ENCODE data around the gene KLHDC7B. TPM values are rescaled to one million over a fixed set of nuclear protein-coding genes. Genes with fewer than 3 reads are reported as not detected.
A peak's percentile ranks its signal among the peaks of the same experiment; 100 is the strongest.

KLHDC7B gene
- total and polyA plus RNA-seq, 2 of the 13 experiments (the other 11 are each of a cell fraction or from before 2014, with no cell fraction given), result 0.11 TPM; not detected in 1

DNA sequence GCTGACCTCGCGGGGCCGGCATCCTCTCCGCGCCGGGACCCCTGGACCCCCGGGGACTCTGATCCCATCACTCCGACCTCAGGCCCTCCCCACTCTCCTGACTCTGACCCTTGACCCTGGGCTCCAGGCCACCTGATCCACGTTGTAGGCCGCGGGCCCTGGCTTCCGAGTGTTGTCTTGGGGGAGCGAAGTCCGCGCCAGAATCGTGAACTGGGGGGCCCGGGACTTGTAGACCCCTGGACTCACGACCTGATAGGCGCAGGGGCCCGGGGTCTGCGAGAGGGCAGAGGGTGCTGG, 15.2 kb upstream of the KLHDC7B start (continued):
- TF ChIP-seq, protein P1, sequence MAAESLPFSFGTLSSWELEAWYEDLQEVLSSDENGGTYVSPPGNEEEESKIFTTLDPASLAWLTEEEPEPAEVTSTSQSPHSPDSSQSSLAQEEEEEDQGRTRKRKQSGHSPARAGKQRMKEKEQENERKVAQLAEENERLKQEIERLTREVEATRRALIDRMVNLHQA (CRISPR knock-in tag; IDR thresholded peaks at IDR 0.05), result no peak
- TF ChIP-seq RARA (CRISPR knock-in tag; IDR thresholded peaks at IDR 0.05) (0 out of 2 replicates have a peak, but pooled peaks have one; percentile 2), KDM5B (CRISPR knock-in tag; IDR thresholded peaks at IDR 0.05; ENCODE audit: borderline replicate concordance) (peak; percentile 61; the same call in 1 of the 2 replicates), ZNF629 (CRISPR knock-in tag; conservative IDR thresholded peaks at IDR 0.05) (no peak), CBX5 (CRISPR knock-in tag; IDR thresholded peaks at IDR 0.05; ENCODE audit: borderline replicate concordance) (no peak), ZNF10 (CRISPR knock-in tag; IDR thresholded peaks at IDR 0.05; ENCODE audit: borderline replicate concordance, low read depth) (no peak), NONO (IDR thresholded peaks at IDR 0.05) (no peak), NONO (CRISPR knock-in tag; conservative IDR thresholded peaks at IDR 0.05) (peak; percentile 98), ZNF260 (CRISPR knock-in tag; IDR thresholded peaks at IDR 0.05; ENCODE audit: borderline replicate concordance, low read depth) (no peak), RFX1 (IDR thresholded peaks at IDR 0.05) (no peak), ZNF441 (CRISPR knock-in tag; IDR thresholded peaks at IDR 0.05; ENCODE audit: borderline replicate concordance) (no peak; the same call in none of the 2 replicates)
- TF ChIP-seq, protein P2, sequence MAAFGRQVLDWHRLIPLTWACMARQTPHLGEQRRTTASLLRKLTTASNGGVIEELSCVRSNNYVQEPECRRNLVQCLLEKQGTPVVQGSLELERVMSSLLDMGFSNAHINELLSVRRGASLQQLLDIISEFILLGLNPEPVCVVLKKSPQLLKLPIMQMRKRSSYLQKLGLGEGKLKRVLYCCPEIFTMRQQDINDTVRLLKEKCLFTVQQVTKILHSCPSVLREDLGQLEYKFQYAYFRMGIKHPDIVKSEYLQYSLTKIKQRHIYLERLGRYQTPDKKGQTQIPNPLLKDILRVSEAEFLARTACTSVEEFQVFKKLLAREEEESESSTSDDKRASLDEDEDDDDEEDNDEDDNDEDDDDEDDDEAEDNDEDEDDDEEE (CRISPR knock-in tag; IDR thresholded peaks at IDR 0.05), result no peak
- TF ChIP-seq, protein P3, sequence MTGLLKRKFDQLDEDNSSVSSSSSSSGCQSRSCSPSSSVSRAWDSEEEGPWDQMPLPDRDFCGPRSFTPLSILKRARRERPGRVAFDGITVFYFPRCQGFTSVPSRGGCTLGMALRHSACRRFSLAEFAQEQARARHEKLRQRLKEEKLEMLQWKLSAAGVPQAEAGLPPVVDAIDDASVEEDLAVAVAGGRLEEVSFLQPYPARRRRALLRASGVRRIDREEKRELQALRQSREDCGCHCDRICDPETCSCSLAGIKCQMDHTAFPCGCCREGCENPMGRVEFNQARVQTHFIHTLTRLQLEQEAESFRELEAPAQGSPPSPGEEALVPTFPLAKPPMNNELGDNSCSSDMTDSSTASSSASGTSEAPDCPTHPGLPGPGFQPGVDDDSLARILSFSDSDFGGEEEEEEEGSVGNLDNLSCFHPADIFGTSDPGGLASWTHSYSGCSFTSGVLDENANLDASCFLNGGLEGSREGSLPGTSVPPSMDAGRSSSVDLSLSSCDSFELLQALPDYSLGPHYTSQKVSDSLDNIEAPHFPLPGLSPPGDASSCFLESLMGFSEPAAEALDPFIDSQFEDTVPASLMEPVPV (CRISPR knock-in tag; IDR thresholded peaks at IDR 0.05), result no peak; the same call in 1 of the 2 replicates
- TF ChIP-seq, protein P4, sequence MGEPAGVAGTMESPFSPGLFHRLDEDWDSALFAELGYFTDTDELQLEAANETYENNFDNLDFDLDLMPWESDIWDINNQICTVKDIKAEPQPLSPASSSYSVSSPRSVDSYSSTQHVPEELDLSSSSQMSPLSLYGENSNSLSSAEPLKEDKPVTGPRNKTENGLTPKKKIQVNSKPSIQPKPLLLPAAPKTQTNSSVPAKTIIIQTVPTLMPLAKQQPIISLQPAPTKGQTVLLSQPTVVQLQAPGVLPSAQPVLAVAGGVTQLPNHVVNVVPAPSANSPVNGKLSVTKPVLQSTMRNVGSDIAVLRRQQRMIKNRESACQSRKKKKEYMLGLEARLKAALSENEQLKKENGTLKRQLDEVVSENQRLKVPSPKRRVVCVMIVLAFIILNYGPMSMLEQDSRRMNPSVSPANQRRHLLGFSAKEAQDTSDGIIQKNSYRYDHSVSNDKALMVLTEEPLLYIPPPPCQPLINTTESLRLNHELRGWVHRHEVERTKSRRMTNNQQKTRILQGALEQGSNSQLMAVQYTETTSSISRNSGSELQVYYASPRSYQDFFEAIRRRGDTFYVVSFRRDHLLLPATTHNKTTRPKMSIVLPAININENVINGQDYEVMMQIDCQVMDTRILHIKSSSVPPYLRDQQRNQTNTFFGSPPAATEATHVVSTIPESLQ (CRISPR knock-in tag; conservative IDR thresholded peaks at IDR 0.05), result no peak
- TF ChIP-seq, protein P5, sequence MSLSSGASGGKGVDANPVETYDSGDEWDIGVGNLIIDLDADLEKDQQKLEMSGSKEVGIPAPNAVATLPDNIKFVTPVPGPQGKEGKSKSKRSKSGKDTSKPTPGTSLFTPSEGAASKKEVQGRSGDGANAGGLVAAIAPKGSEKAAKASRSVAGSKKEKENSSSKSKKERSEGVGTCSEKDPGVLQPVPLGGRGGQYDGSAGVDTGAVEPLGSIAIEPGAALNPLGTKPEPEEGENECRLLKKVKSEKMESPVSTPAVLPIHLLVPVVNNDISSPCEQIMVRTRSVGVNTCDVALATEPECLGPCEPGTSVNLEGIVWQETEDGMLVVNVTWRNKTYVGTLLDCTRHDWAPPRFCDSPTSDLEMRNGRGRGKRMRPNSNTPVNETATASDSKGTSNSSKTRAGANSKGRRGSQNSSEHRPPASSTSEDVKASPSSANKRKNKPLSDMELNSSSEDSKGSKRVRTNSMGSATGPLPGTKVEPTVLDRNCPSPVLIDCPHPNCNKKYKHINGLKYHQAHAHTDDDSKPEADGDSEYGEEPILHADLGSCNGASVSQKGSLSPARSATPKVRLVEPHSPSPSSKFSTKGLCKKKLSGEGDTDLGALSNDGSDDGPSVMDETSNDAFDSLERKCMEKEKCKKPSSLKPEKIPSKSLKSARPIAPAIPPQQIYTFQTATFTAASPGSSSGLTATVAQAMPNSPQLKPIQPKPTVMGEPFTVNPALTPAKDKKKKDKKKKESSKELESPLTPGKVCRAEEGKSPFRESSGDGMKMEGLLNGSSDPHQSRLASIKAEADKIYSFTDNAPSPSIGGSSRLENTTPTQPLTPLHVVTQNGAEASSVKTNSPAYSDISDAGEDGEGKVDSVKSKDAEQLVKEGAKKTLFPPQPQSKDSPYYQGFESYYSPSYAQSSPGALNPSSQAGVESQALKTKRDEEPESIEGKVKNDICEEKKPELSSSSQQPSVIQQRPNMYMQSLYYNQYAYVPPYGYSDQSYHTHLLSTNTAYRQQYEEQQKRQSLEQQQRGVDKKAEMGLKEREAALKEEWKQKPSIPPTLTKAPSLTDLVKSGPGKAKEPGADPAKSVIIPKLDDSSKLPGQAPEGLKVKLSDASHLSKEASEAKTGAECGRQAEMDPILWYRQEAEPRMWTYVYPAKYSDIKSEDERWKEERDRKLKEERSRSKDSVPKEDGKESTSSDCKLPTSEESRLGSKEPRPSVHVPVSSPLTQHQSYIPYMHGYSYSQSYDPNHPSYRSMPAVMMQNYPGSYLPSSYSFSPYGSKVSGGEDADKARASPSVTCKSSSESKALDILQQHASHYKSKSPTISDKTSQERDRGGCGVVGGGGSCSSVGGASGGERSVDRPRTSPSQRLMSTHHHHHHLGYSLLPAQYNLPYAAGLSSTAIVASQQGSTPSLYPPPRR (CRISPR knock-in tag; IDR thresholded peaks at IDR 0.05; ENCODE audit: borderline replicate concordance), result no peak
- TF ChIP-seq, protein P6, sequence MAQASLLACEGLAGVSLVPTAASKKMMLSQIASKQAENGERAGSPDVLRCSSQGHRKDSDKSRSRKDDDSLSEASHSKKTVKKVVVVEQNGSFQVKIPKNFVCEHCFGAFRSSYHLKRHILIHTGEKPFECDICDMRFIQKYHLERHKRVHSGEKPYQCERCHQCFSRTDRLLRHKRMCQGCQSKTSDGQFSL (CRISPR knock-in tag; IDR thresholded peaks at IDR 0.05), result no peak
- TF ChIP-seq, protein P7, sequence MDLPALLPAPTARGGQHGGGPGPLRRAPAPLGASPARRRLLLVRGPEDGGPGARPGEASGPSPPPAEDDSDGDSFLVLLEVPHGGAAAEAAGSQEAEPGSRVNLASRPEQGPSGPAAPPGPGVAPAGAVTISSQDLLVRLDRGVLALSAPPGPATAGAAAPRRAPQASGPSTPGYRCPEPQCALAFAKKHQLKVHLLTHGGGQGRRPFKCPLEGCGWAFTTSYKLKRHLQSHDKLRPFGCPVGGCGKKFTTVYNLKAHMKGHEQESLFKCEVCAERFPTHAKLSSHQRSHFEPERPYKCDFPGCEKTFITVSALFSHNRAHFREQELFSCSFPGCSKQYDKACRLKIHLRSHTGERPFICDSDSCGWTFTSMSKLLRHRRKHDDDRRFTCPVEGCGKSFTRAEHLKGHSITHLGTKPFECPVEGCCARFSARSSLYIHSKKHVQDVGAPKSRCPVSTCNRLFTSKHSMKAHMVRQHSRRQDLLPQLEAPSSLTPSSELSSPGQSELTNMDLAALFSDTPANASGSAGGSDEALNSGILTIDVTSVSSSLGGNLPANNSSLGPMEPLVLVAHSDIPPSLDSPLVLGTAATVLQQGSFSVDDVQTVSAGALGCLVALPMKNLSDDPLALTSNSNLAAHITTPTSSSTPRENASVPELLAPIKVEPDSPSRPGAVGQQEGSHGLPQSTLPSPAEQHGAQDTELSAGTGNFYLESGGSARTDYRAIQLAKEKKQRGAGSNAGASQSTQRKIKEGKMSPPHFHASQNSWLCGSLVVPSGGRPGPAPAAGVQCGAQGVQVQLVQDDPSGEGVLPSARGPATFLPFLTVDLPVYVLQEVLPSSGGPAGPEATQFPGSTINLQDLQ (CRISPR knock-in tag; IDR thresholded peaks at IDR 0.05), result no peak
